Uterus (tissue), 4 donors: ENCODE results near the gene RAB41. TPM values are rescaled to one million over a fixed set of nuclear protein-coding genes. Genes with fewer than 3 reads are reported as not detected.
"Not testable (repeated sequence)": the region's sequence is repeated elsewhere in the genome, so short reads cannot be mapped to it uniquely, and the experiment has no call there.

Experiments used
- DNase-seq, 2 donors: peaks; one replicate each; pipeline ENCODE4 v3.0.0-alpha.2; 2019 to 2020
- H3K27ac ChIP-seq, 2 donors: fragments of 200-600 bp; sonication (generic); 1 replicate in 1 of 2; 2 replicates in 1 of 2; pipeline ENCODE4 v1.5.1; 2016 to 2018
- H3K27me3 ChIP-seq, 2 donors: fragments of 200-600 bp; sonication (generic); one replicate each; pipeline ENCODE4 v1.5.1; 2018 to 2019; ENCODE audit warnings: control low read depth in 1 of 2
- H3K36me3 ChIP-seq, 2 donors: fragments of 200-600 bp; sonication (generic); one replicate each; pipeline ENCODE4 v1.5.1; 2019; ENCODE audit warnings: control low read depth in 1 of 2
- H3K4me1 ChIP-seq, 2 donors: fragments of 200-600 bp; sonication (generic); one replicate each; pipeline ENCODE4 v1.5.1; 2018 to 2019; ENCODE audit warnings: control low read depth in 1 of 2
- H3K4me3 ChIP-seq, 2 donors: fragments of 200-600 bp; sonication (generic); 1 replicate in 1 of 2; 2 replicates in 1 of 2; pipeline ENCODE4 v1.5.1; 2018 to 2019; ENCODE audit warnings: mild to moderate bottlenecking in 1 of 2
- H3K9me3 ChIP-seq, 2 donors: fragments of 200-600 bp; sonication (generic); one replicate each; pipeline ENCODE4 v1.5.1; 2019; ENCODE audit warnings: control low read depth in 1 of 2
- CTCF ChIP-seq, 4 experiments: fragments of 200-600 bp in 2 of 4; fragments of 450-650 bp in 2 of 4; sonication (generic) in 2 of 4; IDR thresholded peaks; one replicate each; pipeline ENCODE4 v1.5.1; 2016 to 2019; ENCODE audit warnings: antibody characterized with exemption in 4 of 4, mild to moderate bottlenecking in 2 of 4, moderate library complexity in 1 of 4
- POLR2A ChIP-seq, 2 donors: fragments of 450-650 bp; IDR thresholded peaks; one replicate each; pipeline ENCODE4 v1.6.1; 2016; ENCODE audit warnings: antibody characterized with exemption in 2 of 2, mild to moderate bottlenecking in 1 of 2, moderate library complexity in 1 of 2
- intact Hi-C: fragments of 100-400 bp; cut with DNase I; formaldehyde crosslinking; loops from one replicate; pipeline ENCODE4 v1.15.1; 2023; ENCODE audit warnings: low total_unique reads
- total RNA-seq, 4 donors: library from RNA; depleted of rRNA in 3 of 4; stranded (reverse); fragments of >200 nt in 3 of 4; gene quantifications; one replicate each; pipeline versions ENCODE4 v1.1.0 to v1.2.4, GENCODE V29; 2014 to 2023
- donor health status: DM: yes; HTN: yes; CAD: no.

RAB41 gene
- total RNA-seq = not detected

GRCh38 chrX:70281951-70282350 is at the start of gene RAB41:
TSS of gene RAB41 (plus strand) at chrX:70282172. CDS start at chrX:70282218, 46 bp downstream.
- Histone ChIP-seq H3K27me3 (no peaks in the 10 kb centered on the region), H3K9me3 (no peaks in the 10 kb centered on the region), H3K4me1 (no peaks in the 10 kb centered on the region), H3K27ac (no peak within 1 kb of the TSS), H3K4me3 (no peak within 1 kb of the TSS), H3K36me3 (no peaks in the 10 kb centered on the region)
- no peak for TF ChIP-seq POLR2A (IDR thresholded peaks at IDR 0.05)
- TF ChIP-seq CTCF (IDR thresholded peaks at IDR 0.05) = no peak
- DNase-seq = no peak
- intact Hi-C loops = no loop called here

GRCh38 chrX:70234355-70234754 is 47.6 kb upstream of the RAB41 start, which contains the start of gene AWAT1:
TSS of gene AWAT1 (plus strand) at chrX:70234655. CDS start at chrX:70234696, 41 bp downstream.
- Histone ChIP-seq H3K36me3 (no peaks in the 10 kb centered on the region), H3K27ac (no peak within 1 kb of the TSS), H3K4me3 (no peak within 1 kb of the TSS), H3K9me3 (no peaks in the 10 kb centered on the region), H3K27me3 (no peaks in the 10 kb centered on the region), H3K4me1 (no peaks in the 10 kb centered on the region)
- intact Hi-C loops = no loop called here
- DNase-seq = no peak
- no peak for TF ChIP-seq CTCF (IDR thresholded peaks at IDR 0.05)
- TF ChIP-seq POLR2A (IDR thresholded peaks at IDR 0.05) = no peak

GRCh38 chrX:70240751-70241150 is 41.2 kb upstream of the RAB41 start:
- Histone ChIP-seq H3K36me3 (no peaks in the 10 kb centered on the region), H3K27me3 (no peaks in the 10 kb centered on the region), H3K4me3 (no peak overlapping the region), H3K27ac (no peak overlapping the region), H3K4me1 (no peaks in the 10 kb centered on the region), H3K9me3 (no peaks in the 10 kb centered on the region)
- DNase-seq = no peak
- TF ChIP-seq POLR2A (IDR thresholded peaks at IDR 0.05) (no peak), CTCF (IDR thresholded peaks at IDR 0.05) (no peak)
- intact Hi-C loops = no loop called here

- no peaks in the 10 kb centered on the region for H3K4me1 ChIP-seq
- no peaks in the 10 kb centered on the region for H3K9me3 ChIP-seq
- intact Hi-C loops = no loop called here
- no peaks in the 10 kb centered on the region for H3K36me3 ChIP-seq
- H3K27me3 ChIP-seq = no peaks in the 10 kb centered on the region
- H3K4me3 ChIP-seq = no peak overlapping the region
- DNase-seq = no peak
- TF ChIP-seq POLR2A (IDR thresholded peaks at IDR 0.05) (no peak), CTCF (IDR thresholded peaks at IDR 0.05) (no peak)
- no peak overlapping the region for H3K27ac ChIP-seq
These were observed 40.5 kb upstream of the RAB41 start for GRCh38 chrX:70241501-70241900.

- H3K36me3 ChIP-seq, H3K9me3 ChIP-seq, H3K27ac ChIP-seq, intact Hi-C loops, H3K27me3 ChIP-seq, H3K4me3 ChIP-seq, DNase-seq, H3K4me1 ChIP-seq: not testable (repeated sequence)
These were observed 38.4 kb upstream of the RAB41 start for GRCh38 chrX:70243601-70244000.

GRCh38 chrX:70244881-70245280 is 37.1 kb upstream of the RAB41 start:
- H3K27me3 ChIP-seq = no peaks in the 10 kb centered on the region
- no peak overlapping the region for H3K27ac ChIP-seq
- H3K9me3 ChIP-seq = no peaks in the 10 kb centered on the region
- TF ChIP-seq CTCF (IDR thresholded peaks at IDR 0.05) (no peak), POLR2A (IDR thresholded peaks at IDR 0.05) (no peak)
- H3K4me1 ChIP-seq = no peaks in the 10 kb centered on the region
- no peaks in the 10 kb centered on the region for H3K36me3 ChIP-seq
- DNase-seq = no peak
- intact Hi-C loops = no loop called here
- no peak overlapping the region for H3K4me3 ChIP-seq
